GM18861 (cell line): Measurements from ENCODE around the gene NAV2.

Source experiments
- ATAC-seq: cut with Tn5 transposase; IDR thresholded peaks from one replicate; pipeline ENCODE4 v1.9.1; 2021; ENCODE audit not compliant: unreplicated experiment

NAV2 gene

DNA sequence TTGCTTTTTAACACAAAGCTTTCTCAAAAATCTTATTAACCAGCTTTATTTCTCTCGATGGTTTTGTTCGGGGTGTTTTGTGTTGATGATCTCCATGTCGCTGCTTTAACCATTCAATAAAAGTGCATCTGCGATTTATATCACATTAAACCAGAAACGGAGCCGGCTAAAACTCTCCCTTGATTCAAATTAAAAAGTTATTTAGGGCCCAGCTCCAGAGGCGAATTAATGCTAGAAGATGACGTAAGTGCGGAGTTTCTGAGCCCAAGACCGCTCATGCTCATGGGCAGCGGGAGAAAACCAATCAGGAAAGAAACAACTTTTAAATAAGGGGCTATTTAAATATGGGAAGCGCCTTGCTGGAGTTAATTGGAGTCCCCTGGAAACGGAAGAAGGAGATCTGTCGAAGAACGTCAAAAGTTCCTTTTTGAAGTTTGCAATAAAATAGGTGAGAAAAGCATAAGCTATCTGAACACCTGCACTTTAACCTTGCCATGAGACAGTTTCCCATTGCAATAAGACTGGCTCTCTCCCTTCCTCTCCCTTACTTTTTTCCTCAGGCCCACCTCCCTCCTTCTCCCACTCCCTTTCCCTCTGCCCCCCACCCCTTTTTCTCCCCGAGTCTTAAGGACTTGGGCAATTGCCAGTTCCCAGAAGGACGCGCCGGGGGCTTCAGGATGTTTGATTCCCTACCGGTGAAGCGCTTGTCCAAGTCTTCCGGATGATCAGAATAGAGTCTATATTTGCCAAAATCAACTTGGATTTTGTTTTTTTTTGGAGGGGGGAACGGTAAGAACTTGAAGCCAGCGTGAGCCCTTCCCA is 449.5 kb downstream of the NAV2 start:
- no peak for ATAC-seq

DNA sequence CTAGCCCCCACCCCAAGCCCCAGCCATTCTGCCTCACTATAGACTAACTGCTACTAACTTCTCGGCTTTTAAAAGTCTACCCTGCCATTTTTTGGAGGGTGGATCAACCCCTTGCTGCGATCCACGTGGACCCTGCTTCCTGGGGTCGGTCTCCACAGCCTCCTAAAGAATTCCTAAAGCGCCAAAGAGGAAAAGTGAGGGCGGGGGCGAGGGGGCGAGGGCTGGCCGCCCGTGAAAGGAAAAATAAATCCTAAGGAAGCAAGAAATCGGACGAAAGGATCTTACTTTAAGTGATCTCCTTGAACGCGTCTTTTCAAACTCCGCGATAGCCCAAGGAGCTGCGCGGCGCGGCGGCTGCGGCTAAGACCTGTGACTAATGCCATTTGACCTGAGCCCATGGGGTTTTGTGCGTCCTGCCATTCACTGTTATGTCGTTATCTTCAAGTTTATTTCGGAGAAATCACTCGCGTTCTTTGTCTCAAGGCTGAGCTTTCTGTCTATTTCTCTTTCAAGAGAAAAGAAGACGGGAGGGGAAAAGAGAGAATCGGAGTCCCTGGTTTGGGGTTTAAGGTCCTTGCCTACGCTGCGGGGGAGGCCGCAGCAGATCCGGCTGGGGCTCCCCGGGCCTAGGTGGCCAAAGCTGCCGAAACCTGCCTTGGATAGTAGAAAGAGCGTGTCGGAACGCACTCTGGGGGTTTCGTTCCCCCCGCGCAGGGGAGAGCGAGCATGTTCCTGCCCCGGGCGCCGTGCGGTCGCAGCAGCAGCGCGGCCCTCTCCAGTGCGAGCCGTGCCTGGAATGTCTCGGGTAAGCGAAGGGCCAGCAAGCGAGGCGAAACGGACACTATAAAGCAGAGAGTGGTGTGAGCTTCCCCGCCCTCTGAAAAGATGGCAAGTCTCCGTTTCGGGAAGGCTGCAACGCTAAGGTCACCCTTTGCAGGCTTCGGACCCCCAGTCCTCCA is 450.5 kb downstream of the NAV2 start:
- no peak for ATAC-seq

DNA sequence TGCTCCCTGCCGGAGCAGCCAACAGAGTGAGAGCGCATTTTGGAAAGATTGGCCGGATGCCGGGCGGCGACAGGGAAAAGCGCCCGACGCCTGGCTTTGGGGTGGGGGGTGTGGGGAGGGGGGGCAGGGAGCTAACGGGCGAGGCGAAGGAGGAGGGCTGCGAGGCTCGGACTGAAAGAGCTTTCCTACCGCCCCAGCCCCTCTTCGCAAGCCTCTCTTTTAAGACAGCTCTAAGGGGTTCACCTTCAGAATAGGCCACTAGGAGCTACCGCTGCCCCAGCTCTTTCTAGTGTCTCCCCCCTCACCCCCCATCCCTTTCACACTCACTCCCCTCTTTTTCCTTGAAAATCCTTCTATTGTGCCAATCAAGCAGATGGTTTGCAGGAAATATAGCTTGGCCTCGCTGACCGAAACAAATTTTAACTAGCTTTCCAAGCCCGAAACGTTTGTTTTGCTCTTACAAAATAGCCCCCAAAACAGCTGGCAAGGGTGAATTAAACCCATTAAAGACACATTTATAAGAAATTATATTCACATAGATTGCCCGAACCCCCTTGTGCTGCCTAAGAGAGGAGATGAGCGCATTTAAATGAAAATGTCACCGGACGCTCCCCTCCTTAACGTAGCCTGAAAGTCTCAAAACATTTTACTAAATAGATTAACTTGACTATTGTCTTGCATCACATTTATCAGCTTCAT is 451.3 kb downstream of the NAV2 start:
- no peak for ATAC-seq
